GM19455 (cell line): Measurements from ENCODE around the gene TSPAN2.

Experiments
- ATAC-seq: cut with Tn5 transposase; IDR thresholded peaks from one replicate; pipeline ENCODE4 v1.9.1; 2021; ENCODE audit not compliant: unreplicated experiment

Gene TSPAN2

GRCh38 chr1:115089420-115090185, at the start of gene TSPAN2:
Gene TSPAN2, minus strand, starts transcription at chr1:115089503. Its CDS starts 71 bp downstream, at chr1:115089432.
- no peak for ATAC-seq

- ATAC-seq = peak; percentile 92
Observed at GRCh38 chr1:115138973-115139372, 49.7 kb upstream of the TSPAN2 start.

GRCh38 chr1:115138271-115138670, 49.0 kb upstream of the TSPAN2 start:
- ATAC-seq = no peak

GRCh38 chr1:115137191-115137590, 47.9 kb upstream of the TSPAN2 start:
- no peak for ATAC-seq

- ATAC-seq = no peak
Observed at GRCh38 chr1:115136706-115137105, 47.4 kb upstream of the TSPAN2 start.

GRCh38 chr1:115136106-115136505, 46.8 kb upstream of the TSPAN2 start:
- no peak for ATAC-seq

- no peak for ATAC-seq
Observed at GRCh38 chr1:115135681-115136080, 46.4 kb upstream of the TSPAN2 start.

GRCh38 chr1:115134850-115135480, 45.7 kb upstream of the TSPAN2 start:
- ATAC-seq = no peak

GRCh38 chr1:115134231-115134630, 44.9 kb upstream of the TSPAN2 start:
- ATAC-seq = no peak

GRCh38 chr1:115133440-115133839, 44.1 kb upstream of the TSPAN2 start:
- no peak for ATAC-seq

- ATAC-seq = no peak
Observed at GRCh38 chr1:115130786-115131185, 41.5 kb upstream of the TSPAN2 start.

GRCh38 chr1:115129071-115129640, 39.9 kb upstream of the TSPAN2 start:
- no peak for ATAC-seq

- no peak for ATAC-seq
Observed at GRCh38 chr1:115127539-115127938, 38.2 kb upstream of the TSPAN2 start.

GRCh38 chr1:115126516-115126915, 37.2 kb upstream of the TSPAN2 start:
- ATAC-seq = no peak

GRCh38 chr1:115123116-115123515, 33.8 kb upstream of the TSPAN2 start:
- no peak for ATAC-seq

- ATAC-seq = no peak
Observed at GRCh38 chr1:115121793-115122192, 32.5 kb upstream of the TSPAN2 start.

- no peak for ATAC-seq
Observed at GRCh38 chr1:115120296-115120695, 31.0 kb upstream of the TSPAN2 start.

GRCh38 chr1:115118611-115119010, 29.3 kb upstream of the TSPAN2 start:
- ATAC-seq = no peak

GRCh38 chr1:115118086-115118485, 28.8 kb upstream of the TSPAN2 start:
- ATAC-seq = no peak

- ATAC-seq = no peak
Observed at GRCh38 chr1:115117298-115117697, 28.0 kb upstream of the TSPAN2 start.

GRCh38 chr1:115116512-115116911, 27.2 kb upstream of the TSPAN2 start:
- ATAC-seq = no peak

- no peak for ATAC-seq
Observed at GRCh38 chr1:115115521-115116161, 26.3 kb upstream of the TSPAN2 start.
